Tracheal epithelial cell (primary cell): ENCODE measurements around the gene NEMF. TPM values are rescaled to one million over a fixed set of nuclear protein-coding genes. Genes with fewer than 3 reads are reported as not detected.

Source experiments
- total RNA-seq: library from RNA; depleted of rRNA; stranded (reverse); fragments of >200 nt; gene quantifications from 2 replicates; pipeline ENCODE4 v1.2.1, GENCODE V29; 2014

Gene NEMF
- total RNA-seq = 36.4 and 55.2 TPM in 2 replicates

GRCh38 chr14:49852301-49853157 lies at the start of gene NEMF:
NEMF (minus strand) TSS chr14:49852788; CDS start chr14:49852753, 35 bp downstream.

GRCh38 chr14:49892636-49893308 lies 40.2 kb upstream of the NEMF start, which contains the start of gene ARF6:
ARF6 (plus strand) TSS chr14:49893082; CDS start chr14:49893737, 655 bp downstream.

GRCh38 chr14:49767571-49768300 lies 84.9 kb downstream of the NEMF start, which contains the start of gene KLHDC2:
KLHDC2 (plus strand) TSS chr14:49768153; CDS start chr14:49768469, 316 bp downstream.

Other genes with a start within 250 kb of the NEMF start
- gene RPL36AL, start 232.2 kb downstream of the NEMF start, total RNA-seq = 250 and 268 TPM in 2 replicates
- 51.3 and 52.2 TPM in 2 replicates for gene MGAT2, start 232.0 kb downstream of the NEMF start, total RNA-seq
- gene DNAAF2, start 217.5 kb downstream of the NEMF start, total RNA-seq = 15.9 and 16.8 TPM in 2 replicates
- 2.3 and 4.8 TPM in 2 replicates for gene POLE2, start 164.6 kb downstream of the NEMF start, total RNA-seq
- 0.43 and 0.72 TPM in 2 replicates for gene KLHDC1, start 159.7 kb downstream of the NEMF start, total RNA-seq
- gene KLHDC2, start 84.6 kb downstream of the NEMF start, total RNA-seq = 44.3 and 76.1 TPM in 2 replicates
- 91.2 and 92.3 TPM in 2 replicates for gene ARF6, start 40.3 kb upstream of the NEMF start, total RNA-seq